ENCODE data around the gene TBC1D22A.

The TBC1D22A gene

GRCh38 chr22:46916886-46917770 is 154.7 kb downstream of the TBC1D22A start:
- FAIRE-seq (no peak), DNase-seq (ENCODE audit: extremely low spot score, insufficient read length, low read depth) (no peak)

DNA sequence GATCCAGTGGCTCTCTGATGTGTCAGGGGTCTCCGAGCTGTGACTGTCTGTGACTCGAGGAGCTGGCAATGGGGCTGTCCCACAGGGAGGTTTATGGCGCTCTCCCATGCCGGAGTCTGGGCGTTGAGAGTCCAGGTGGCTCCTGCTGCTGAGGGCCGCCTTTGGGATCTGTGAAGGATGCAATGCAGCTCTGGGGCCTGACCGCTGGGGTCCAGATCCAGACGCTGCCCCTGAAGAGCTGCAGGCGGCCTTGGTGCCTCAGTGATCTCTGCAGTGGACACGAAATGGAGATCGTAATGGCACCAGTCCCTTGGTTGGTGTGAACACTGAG is 155.3 kb downstream of the TBC1D22A start:
- DNase-seq (ENCODE audit: extremely low spot score, insufficient read length, low read depth) (no peak), FAIRE-seq (no peak)

- DNase-seq (ENCODE audit: extremely low spot score, insufficient read length, low read depth) (no peak), FAIRE-seq (no peak)
Measured at GRCh38 chr22:46918197-46918596, 155.7 kb downstream of the TBC1D22A start.

DNA sequence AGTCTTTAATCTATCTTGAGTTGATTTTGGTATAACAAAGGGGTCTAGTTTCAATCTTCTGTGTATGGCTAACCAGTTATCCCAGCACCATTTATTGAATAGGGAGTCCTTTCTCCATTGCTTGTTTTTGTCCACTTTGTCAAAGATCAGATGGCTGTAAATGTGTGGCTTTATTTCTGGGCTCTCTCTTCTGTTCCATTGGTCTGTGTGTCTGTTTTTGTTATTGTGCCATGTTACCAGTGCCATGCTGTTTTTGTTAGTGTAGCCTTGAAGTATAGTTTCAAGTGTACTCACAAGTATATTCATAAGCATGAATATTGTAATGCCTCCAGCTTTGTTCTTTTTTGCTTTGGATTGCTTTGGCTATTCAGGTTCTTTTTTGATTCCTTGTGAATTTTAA is 159.6 kb downstream of the TBC1D22A start:
- no peak for FAIRE-seq

DNA sequence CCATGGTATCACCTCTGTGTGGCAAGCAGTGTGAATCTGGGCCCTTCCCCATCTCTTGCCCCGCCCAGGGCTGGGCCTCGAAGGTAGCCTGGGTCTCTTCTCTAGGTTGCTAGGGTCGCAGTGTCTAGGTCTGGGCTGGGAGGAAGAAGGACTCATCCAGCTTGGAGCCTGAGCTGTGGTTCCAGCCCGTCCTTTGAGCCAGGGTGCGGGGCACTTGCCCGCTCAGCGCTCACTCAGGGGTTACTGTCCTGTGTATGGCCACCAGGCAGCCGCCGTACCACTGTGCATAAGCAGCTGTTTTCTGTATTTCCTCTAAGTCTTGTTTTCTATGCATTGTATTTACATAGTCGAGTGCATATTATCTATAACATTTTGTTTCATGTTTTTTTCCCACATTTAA is 160.9 kb downstream of the TBC1D22A start:
- no peak for DNase-seq (ENCODE audit: extremely low spot score, insufficient read length, low read depth)
- FAIRE-seq, result no peak

More for the DNA sequence above, 159.6 kb downstream of the TBC1D22A start:
- no peak for DNase-seq (ENCODE audit: extremely low spot score, insufficient read length, low read depth)

DNA sequence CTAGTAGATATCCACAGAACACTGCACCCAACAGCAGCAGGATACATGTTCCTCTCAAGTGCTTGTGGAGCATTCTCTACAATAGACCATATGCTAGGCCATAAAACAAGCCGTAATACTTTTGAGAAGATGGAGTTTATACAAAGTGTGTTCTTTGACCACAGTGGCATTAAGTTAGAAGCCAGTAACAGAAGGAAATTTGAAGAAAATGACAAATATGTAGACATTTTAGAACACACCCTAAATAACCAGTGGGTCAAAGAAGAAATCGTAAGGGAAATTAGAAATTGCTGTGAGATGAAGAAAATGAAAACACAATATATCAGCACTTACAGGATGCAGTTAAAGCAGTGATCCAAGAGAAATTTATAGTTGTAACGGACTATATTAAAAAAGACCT is 163.4 kb downstream of the TBC1D22A start:
- FAIRE-seq (no peak), DNase-seq (ENCODE audit: extremely low spot score, insufficient read length, low read depth) (no peak)

GRCh38 chr22:46929046-46929709 is 166.7 kb downstream of the TBC1D22A start:
- no peak for FAIRE-seq
- no peak for DNase-seq (ENCODE audit: extremely low spot score, insufficient read length, low read depth)

- no peak for FAIRE-seq
- DNase-seq (ENCODE audit: extremely low spot score, insufficient read length, low read depth), result no peak
Measured at GRCh38 chr22:46929710-46930204, 167.3 kb downstream of the TBC1D22A start.

GRCh38 chr22:46931414-46931813 is 169.0 kb downstream of the TBC1D22A start:
- DNase-seq (ENCODE audit: extremely low spot score, insufficient read length, low read depth) (no peak), FAIRE-seq (no peak)

GRCh38 chr22:46931881-46932280 is 169.4 kb downstream of the TBC1D22A start:
- no peak for FAIRE-seq
- no peak for DNase-seq (ENCODE audit: extremely low spot score, insufficient read length, low read depth)

DNA sequence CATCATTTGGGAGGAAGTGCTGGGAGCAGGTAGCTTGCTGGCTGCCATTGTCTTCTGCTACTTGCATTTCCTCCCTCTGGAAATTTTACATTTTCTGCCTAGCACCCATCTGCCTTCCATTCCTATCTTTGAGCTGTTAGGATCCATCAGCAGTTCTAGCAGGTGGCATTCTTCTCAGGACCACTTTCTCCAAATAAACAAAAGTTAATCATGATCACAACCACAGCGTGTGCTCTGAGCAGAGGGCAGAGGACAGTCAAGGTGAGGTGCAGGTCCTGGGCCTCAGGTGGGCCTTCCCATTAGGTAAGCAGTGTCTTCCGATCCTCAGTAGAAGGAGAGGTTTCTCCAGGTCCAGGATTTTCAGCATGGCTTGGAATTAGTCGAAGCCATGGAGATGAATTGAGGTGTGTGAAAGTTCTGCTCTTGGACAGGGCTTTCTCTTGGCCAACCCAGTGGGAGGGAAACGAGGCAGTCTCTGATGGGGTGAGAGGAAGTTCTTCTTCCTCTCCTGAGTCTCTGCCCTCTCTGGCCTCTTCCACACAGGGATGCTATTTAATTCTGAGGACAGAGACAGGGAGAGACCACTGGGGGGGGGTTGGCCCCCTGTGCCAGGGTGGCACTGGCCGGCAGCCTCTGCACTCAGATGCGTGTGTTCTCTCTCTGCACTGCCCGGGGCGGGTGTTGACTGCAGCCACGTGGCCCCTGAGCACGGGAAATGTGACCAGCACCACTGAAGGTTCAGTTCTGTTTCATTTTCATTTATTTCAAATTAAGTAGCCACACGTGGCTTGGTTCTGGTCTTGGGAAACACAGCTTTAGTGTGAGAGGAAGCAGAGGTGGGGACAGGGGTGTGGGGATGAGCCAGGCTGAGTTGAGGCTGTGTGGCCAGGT is 170.8 kb downstream of the TBC1D22A start:
- FAIRE-seq (no peak), DNase-seq (ENCODE audit: extremely low spot score, insufficient read length, low read depth) (no peak)

DNA sequence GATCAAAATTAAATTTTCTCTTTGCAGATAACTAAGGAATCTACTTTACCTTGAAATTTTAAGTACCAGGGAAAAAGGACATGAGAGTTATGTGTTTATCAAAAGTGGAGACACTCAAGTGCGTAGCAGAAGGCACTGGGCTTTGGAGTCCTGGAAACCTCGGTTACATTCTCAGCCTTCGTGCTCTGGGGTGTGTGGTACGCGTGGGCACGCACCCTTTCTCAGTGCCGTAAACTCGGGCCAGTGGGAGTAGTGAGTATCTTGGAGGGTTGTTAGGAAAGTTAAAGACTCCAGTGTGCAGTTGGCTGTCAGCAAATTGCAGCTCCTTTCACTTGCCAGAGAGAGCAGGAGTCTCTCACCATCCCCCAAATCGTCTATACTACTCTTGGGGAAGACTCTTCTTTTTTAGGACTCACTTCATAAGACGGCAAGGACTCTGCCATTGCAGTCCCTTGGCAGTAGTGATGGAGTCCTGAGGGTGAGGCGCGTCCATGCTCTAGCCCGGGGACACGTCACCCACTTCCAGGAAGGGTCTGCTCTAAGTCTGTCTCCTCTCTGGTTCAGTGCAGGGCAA is 171.8 kb downstream of the TBC1D22A start:
- DNase-seq (ENCODE audit: extremely low spot score, insufficient read length, low read depth) (no peak), FAIRE-seq (no peak)

DNA sequence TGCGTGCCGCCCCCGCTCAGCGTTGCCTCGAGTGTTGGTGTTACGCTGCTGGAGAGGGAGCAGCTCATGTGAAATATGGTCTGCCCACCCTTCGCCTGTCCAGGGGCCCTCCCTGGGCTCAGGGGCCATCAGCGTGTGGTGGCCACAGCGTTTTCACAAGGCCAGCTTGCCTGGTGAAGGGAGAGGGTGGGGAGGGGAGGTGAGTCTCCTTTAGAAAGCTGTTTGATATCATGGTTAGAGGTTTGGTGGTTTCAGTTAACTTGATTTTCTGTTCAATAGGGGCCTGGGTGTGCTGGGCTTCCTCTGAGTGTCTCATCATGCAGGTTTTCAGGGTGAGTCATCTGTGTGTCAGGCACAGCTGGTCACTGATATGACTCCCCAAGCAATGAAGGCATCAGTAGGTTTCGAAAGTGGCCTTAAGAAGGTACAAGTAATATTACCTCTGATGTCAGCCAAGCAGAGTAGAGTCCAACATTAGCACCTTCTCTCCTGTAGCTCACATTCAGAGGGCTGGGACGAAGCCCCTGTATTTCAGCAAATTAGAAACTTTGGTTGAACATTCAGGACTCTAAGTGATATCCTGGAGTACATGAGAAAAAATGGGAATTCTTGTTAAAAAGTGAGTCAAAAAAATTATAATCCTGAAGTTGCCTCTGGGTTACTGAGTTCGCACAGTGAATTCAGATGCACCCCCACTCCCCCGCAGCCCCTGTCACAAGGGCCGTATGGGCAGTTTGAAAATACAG is 172.5 kb downstream of the TBC1D22A start:
- DNase-seq (ENCODE audit: extremely low spot score, insufficient read length, low read depth), result no peak
- no peak for FAIRE-seq

DNA sequence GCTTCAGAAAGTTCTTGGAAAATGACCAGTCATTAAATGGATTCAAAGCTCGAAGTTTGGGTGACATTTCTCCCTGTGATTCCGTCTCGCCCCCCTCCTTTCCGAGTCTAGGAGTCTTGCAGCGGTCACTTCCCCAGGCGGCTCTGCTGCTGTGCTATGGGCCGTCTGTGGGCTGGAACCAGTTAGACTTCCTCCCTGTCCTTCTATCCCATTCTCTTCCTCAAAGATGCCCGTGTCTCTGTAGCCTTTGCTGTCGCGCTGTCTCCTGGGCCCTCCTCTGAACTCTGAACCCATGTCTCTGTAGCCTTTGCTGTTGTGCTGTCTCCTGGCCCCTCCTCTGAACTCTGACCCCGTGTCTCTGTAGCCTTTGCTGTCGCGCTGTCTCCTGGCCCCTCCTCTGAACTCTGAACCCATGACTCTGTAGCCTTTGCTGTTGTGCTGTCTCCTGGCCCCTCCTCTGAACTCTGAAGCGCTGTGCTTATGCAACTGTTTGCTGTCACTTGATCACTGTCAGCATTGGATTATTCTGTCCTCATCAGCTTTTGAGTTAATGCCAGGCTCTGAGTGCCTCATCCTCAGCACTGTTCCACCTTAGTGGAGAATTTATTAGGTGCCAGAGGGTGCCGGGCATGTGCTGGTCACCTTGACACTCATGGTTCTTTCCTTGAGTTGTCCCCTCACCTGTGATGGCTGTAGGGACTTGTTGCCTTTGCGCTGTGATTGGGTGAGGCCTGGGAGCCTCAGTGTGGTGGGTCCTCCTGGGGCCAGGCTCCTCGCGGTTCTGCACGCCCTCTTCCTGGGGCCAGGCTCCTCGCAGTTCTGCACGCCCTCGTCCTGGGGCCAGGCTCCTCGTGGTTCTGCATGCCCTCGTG is 173.3 kb downstream of the TBC1D22A start:
- DNase-seq (ENCODE audit: extremely low spot score, insufficient read length, low read depth) (no peak), FAIRE-seq (no peak)

GRCh38 chr22:46936378-46936903 is 174.0 kb downstream of the TBC1D22A start:
- DNase-seq (ENCODE audit: extremely low spot score, insufficient read length, low read depth) (no peak), FAIRE-seq (no peak)

DNA sequence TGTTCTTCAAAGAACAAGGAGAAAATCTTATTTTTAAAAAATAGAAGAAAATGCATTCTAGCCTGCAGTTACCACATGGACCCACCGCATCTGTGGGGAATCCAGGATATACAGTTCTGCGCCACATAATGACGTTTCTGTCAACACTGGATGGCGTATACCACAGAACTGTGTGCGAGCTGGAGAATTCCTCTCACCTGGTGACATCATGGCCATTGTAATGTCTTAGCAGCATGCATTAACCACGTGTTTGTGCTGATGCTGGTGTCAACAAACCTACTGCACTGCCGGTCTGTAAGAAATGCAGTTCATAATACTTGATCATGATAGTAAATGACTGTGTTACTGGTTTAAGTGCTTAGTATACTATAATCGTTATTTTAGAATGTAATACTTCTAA is 174.7 kb downstream of the TBC1D22A start:
- no peak for FAIRE-seq
- no peak for DNase-seq (ENCODE audit: extremely low spot score, insufficient read length, low read depth)

- no peak for DNase-seq (ENCODE audit: extremely low spot score, insufficient read length, low read depth)
- no peak for FAIRE-seq
Measured at GRCh38 chr22:46937939-46938338, 175.5 kb downstream of the TBC1D22A start.
